OCI-LY1 (cell line): ENCODE data around the gene FMC1.
A peak's percentile ranks its signal among the peaks of the same experiment; 100 is the strongest.

ENCODE experiments used
- H2AFZ ChIP-seq: fragments of 200-600 bp; sonication (generic), shearing (Covaris generic); 2 replicates; pipeline ENCODE4 v1.6.0; 2014; ENCODE audit warnings: antibody characterized with exemption, mild to moderate bottlenecking, low read length
- H3F3A ChIP-seq: fragments of 200-600 bp; sonication (generic), shearing (Covaris generic); 2 replicates; pipeline ENCODE4 v1.6.0; 2014; ENCODE audit warnings: mild to moderate bottlenecking, antibody characterized with exemption, low read length, moderate library complexity; ENCODE audit not compliant: insufficient read depth
- H3K27ac ChIP-seq: fragments of 200-600 bp; sonication (generic); 2 replicates; pipeline ENCODE4 v1.5.1; 2014; ENCODE audit warnings: low read length, mixed run types, mild to moderate bottlenecking, low read depth; ENCODE audit not compliant: poor library complexity, severe bottlenecking
- H3K27me3 ChIP-seq: fragments of 200-600 bp; sonication (generic); 2 replicates; pipeline ENCODE4 v1.6.0; 2014; ENCODE audit warnings: antibody characterized with exemption, mild to moderate bottlenecking, low read length, moderate library complexity; ENCODE audit not compliant: insufficient read depth
- H3K36me3 ChIP-seq: fragments of 200-600 bp; sonication (generic); 2 replicates; pipeline ENCODE4 v1.6.1; 2014; ENCODE audit warnings: mild to moderate bottlenecking, antibody characterized with exemption, low read length, moderate library complexity, mixed read lengths; ENCODE audit not compliant: insufficient read depth
- H3K4me1 ChIP-seq: fragments of 200-600 bp; sonication (generic); 2 replicates; pipeline ENCODE4 v1.5.1; 2014; ENCODE audit warnings: mild to moderate bottlenecking, low read length, moderate library complexity; ENCODE audit not compliant: insufficient read depth, severe bottlenecking
- H3K4me2 ChIP-seq: fragments of 200-600 bp; sonication (generic), shearing (Covaris generic); 2 replicates; pipeline ENCODE4 v1.6.1; 2014; ENCODE audit warnings: low read length
- H3K4me3 ChIP-seq: fragments of 200-600 bp; sonication (generic); 2 replicates; pipeline ENCODE4 v1.5.1; 2014; ENCODE audit warnings: low read length, low read depth, mild to moderate bottlenecking, mixed read lengths; ENCODE audit not compliant: poor library complexity, severe bottlenecking
- H3K79me2 ChIP-seq: fragments of 200-600 bp; shearing (Covaris generic); 2 replicates; pipeline ENCODE4 v1.6.1; 2016; ENCODE audit warnings: mixed run types, low read length, mixed read lengths; ENCODE audit not compliant: insufficient read depth
- H3K9ac ChIP-seq: fragments of 200-600 bp; sonication (generic), shearing (Covaris generic); 2 replicates; pipeline ENCODE4 v1.6.1; 2014; ENCODE audit warnings: mild to moderate bottlenecking, low read length, mixed read lengths
- H3K9me2 ChIP-seq: fragments of 200-600 bp; sonication (generic), shearing (Covaris generic); 2 replicates; pipeline ENCODE4 v1.6.1; 2014; ENCODE audit warnings: low read depth, mild to moderate bottlenecking, low read length, mixed read lengths
- H3K9me3 ChIP-seq: fragments of 200-600 bp; shearing (Covaris generic); 2 replicates; pipeline ENCODE4 v1.6.1; 2014; ENCODE audit warnings: low read length, mixed read lengths
- H4K20me1 ChIP-seq: fragments of 200-600 bp; sonication (generic), shearing (Covaris generic); 2 replicates; pipeline ENCODE4 v1.6.0; 2016; ENCODE audit warnings: mild to moderate bottlenecking, low read length; ENCODE audit not compliant: insufficient read depth
- EZH2 ChIP-seq: fragments of 200-600 bp; sonication (generic), shearing (Covaris generic); IDR thresholded peaks from 2 replicates; pipeline ENCODE4 v1.8.0; 2017; ENCODE audit warnings: borderline replicate concordance, mixed run types, mild to moderate bottlenecking, antibody characterized with exemption, low read length, moderate library complexity, mixed read lengths
- TF ChIP-seq, protein P1 (sequence below): fragments of 200-600 bp; sonication (generic), shearing (Covaris generic); IDR thresholded peaks from 2 replicates; pipeline ENCODE4 v1.5.1; 2017; ENCODE audit warnings: mild to moderate bottlenecking, antibody characterized with exemption, low read length, moderate library complexity, mixed read lengths

The FMC1 gene

DNA sequence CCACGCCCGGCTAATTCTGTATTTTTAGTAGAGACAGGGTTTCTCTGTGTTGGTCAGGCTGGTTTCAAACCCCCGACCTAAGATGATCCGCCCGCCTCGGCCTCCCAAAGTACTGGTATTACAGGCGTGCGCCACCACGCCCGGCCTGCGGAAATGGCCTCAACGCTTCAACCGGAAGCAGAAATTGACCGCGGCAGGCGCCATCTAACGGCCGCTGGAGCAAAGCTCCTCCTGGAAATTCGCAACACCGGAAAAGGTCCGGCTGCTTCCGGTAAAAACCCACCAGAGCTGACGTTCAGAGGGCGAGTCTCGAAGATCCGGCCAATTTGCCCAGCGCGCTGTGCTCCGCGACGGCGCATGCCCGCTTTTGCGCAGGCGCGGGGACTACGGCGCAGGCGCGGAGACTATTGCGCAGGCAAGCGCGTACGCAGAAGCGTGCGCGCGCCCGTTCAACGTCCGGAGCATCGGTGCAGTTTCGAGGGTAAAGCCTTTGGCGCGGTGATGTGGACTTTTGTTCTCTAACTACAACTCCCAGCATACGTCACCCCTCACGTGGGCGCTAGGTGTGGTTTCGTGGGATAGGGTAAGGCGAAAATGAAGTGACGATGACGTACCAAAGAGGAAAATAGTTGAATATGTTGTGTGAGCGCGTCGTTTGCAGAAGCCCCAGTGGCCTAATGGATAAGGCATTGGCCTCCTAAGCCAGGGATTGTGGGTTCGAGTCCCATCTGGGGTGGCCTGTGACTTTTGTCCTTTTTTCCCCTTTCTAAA, 915 bp upstream of the FMC1 start:
- H3K9ac ChIP-seq: peak overlapping the region; percentile 94
- H3K79me2 ChIP-seq: no peaks in the 10 kb centered on the region
- H3K4me1 ChIP-seq: peaks cover 14% of the 10 kb centered on the region
- H3K4me3 ChIP-seq: peak overlapping the region; percentile 82
- H3K36me3 ChIP-seq: peaks cover 15% of the 10 kb centered on the region; the same call in 1 of the 2 replicates
- no peaks in the 10 kb centered on the region for H3K9me2 ChIP-seq
- H3K4me2 ChIP-seq: peak overlapping the region; percentile 82
- TF ChIP-seq, protein P1, sequence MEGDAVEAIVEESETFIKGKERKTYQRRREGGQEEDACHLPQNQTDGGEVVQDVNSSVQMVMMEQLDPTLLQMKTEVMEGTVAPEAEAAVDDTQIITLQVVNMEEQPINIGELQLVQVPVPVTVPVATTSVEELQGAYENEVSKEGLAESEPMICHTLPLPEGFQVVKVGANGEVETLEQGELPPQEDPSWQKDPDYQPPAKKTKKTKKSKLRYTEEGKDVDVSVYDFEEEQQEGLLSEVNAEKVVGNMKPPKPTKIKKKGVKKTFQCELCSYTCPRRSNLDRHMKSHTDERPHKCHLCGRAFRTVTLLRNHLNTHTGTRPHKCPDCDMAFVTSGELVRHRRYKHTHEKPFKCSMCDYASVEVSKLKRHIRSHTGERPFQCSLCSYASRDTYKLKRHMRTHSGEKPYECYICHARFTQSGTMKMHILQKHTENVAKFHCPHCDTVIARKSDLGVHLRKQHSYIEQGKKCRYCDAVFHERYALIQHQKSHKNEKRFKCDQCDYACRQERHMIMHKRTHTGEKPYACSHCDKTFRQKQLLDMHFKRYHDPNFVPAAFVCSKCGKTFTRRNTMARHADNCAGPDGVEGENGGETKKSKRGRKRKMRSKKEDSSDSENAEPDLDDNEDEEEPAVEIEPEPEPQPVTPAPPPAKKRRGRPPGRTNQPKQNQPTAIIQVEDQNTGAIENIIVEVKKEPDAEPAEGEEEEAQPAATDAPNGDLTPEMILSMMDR: peak; percentile 90
- no peak for TF ChIP-seq EZH2
- H4K20me1 ChIP-seq: no peaks in the 10 kb centered on the region
- H3K27me3 ChIP-seq: no peaks in the 10 kb centered on the region
- peak overlapping the region; percentile 90 for H3K27ac ChIP-seq
- peaks cover 5% of the 10 kb centered on the region for H3K9me3 ChIP-seq
- no peak overlapping the region for H2AFZ ChIP-seq
- H3F3A ChIP-seq: 0 out of 2 replicates have a peak, but pooled peaks cover 5% of the 10 kb centered on the region

DNA sequence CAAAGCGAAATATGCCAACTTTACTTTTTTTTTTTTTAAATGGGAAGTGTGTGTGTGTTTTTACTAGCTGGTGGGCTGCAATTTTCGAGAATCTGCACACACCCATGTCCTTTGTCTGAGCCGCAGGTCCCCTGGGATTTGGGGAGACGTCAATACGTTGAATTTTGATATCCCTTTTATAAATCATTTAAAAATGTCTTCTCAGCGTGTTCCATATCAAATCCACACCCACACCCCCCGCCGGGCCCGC, 404 bp upstream of the FMC1 start:
- H3F3A ChIP-seq: 0 out of 2 replicates have a peak, but pooled peaks cover 5% of the 10 kb centered on the region
- H3K36me3 ChIP-seq: peaks cover 18% of the 10 kb centered on the region; the same call in 1 of the 2 replicates
- H3K27ac ChIP-seq: peak overlapping the region; percentile 90
- H3K9me2 ChIP-seq: no peaks in the 10 kb centered on the region
- H3K9ac ChIP-seq: peak overlapping the region; percentile 94
- H4K20me1 ChIP-seq: no peaks in the 10 kb centered on the region
- no peaks in the 10 kb centered on the region for H3K79me2 ChIP-seq
- H3K27me3 ChIP-seq: no peaks in the 10 kb centered on the region
- TF ChIP-seq EZH2: no peak
- TF ChIP-seq, protein P1: no peak
- no peak overlapping the region for H2AFZ ChIP-seq
- H3K9me3 ChIP-seq: peaks cover 5% of the 10 kb centered on the region
- peak overlapping the region; percentile 82 for H3K4me3 ChIP-seq
- peak overlapping the region; percentile 82 for H3K4me2 ChIP-seq
- H3K4me1 ChIP-seq: peaks cover 14% of the 10 kb centered on the region

DNA sequence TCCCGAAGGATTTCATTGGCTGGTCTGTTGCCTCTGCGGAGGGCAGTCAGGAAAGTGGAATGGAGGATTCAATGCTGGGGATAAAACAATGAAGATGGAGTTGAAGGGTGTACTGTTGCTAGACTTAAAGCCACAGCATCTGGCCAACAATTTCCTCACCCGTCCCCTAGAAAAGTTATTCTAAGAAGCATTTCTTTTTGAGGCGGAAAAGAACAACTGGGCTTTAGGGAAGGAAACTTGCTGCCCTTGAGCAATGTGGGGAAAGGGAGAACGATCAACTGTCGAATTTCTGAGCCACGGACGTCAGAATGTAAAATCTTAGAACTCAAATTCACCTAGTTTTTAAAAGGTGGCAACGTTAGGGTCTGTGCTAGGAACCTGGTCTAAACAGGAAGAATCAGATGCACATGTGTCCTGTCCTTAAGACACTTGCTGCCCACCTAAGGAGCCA, 664 bp downstream of the FMC1 start:
- Histone ChIP-seq H2AFZ (0 out of 2 replicates have a peak overlapping the region, but pooled peaks have one; percentile 8), H3K27me3 (no peaks in the 10 kb centered on the region), H3K36me3 (peaks cover 26% of the 10 kb centered on the region), H3K4me1 (peaks cover 14% of the 10 kb centered on the region), H3K9ac (peak overlapping the region; percentile 94), H3K4me2 (peak overlapping the region; percentile 82), H4K20me1 (no peaks in the 10 kb centered on the region), H3F3A (0 out of 2 replicates have a peak, but pooled peaks cover 5% of the 10 kb centered on the region), H3K9me2 (no peaks in the 10 kb centered on the region), H3K4me3 (peak overlapping the region; percentile 82), H3K79me2 (no peaks in the 10 kb centered on the region), H3K27ac (peak overlapping the region; percentile 90), H3K9me3 (peaks cover 5% of the 10 kb centered on the region)
- TF ChIP-seq, protein P1: no peak
- no peak for TF ChIP-seq EZH2
